HG02981 (cell line): ENCODE results near the gene TRAPPC2.
"Not testable (repeated sequence)": the region's sequence is repeated elsewhere in the genome, so short reads cannot be mapped to it uniquely, and the experiment has no call there.

Source experiments
- ATAC-seq: cut with Tn5 transposase; IDR thresholded peaks from one replicate; pipeline ENCODE4 v1.9.1; 2021; ENCODE audit warnings: mild to moderate bottlenecking, moderate library complexity; ENCODE audit not compliant: unreplicated experiment

Gene TRAPPC2

DNA sequence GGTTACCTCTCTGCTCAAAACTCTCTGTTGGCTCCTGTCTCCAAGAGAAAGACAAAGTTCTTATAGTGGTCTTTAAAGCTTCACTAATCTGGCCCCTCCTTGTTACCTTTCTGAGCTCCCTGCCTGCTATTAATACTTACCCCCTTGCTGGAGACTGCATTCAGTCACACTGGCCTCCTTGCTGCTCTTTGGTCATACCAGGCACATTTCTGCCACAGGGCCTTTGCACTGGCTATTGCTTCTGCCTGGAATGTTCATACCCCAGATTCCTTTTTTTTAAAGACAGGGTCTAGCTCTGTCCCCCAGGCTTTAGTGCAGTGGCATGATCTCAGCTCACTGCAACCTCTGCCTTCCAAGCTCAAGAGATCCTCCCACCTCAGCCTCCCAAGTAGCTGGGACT is 61.4 kb downstream of the TRAPPC2 start:
- no peak for ATAC-seq

DNA sequence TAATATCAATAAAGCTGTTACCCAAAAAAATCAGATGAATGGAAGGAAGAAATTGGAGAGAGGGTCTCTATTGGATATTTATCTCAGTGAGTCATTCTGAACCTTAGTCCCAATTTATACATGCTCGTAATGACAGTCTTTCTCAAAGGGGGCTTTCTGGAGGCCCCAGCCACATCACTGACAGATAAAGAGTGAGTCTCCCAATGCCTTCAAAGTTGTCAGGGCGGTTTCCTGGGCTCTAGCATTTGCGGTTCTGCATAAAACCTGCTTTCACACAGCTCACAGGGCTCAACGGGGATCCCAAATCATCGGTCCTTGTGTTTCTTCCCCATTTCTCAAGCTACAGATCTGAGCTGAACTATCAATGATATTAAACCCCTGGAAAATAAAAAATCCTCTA is 64.2 kb downstream of the TRAPPC2 start:
- ATAC-seq, result no peak

DNA sequence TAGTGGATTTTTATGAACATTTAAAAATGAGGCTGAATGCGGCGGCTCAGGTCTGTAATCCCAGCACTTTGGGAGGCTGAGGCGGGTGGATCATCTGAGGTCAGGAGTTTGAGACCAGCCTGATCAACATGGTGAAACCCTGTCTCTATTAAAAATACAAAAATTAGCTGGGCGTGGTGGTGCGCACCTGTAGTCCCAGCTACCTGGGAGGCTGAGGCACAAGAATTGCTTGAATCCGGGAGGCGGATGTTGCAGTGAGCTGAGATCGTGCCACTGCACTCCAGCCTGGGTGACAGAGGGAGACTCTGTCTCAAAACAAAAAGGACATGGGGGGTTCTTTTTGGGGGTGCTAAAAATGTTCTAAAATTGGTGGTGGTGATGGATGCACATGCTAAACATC is 64.7 kb downstream of the TRAPPC2 start:
- ATAC-seq, result not testable (repeated sequence)

DNA sequence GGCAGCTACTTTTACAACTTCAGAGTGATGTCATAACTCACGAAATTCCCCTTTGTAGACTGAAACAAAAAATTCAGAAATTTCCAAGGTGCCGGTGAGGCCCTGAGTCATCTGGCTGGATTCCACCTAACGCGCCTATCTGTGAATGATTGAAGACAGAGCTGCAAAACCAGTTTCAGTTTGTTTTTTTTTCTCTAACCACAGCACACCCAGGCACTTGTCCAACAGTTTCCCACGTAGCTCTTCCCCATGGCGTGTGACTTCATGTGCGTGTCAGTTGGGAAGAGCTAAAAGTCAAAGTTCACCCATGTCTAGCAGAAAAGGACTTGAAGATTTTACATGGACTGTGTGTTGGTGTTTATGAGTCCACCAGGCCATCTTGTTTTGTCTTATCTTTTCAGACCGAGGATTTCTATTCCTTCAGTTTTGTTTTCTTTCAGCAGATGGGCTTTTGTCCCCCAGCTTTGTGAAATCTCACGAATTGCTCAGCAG is 65.1 kb downstream of the TRAPPC2 start:
- peak; percentile 69 for ATAC-seq

DNA sequence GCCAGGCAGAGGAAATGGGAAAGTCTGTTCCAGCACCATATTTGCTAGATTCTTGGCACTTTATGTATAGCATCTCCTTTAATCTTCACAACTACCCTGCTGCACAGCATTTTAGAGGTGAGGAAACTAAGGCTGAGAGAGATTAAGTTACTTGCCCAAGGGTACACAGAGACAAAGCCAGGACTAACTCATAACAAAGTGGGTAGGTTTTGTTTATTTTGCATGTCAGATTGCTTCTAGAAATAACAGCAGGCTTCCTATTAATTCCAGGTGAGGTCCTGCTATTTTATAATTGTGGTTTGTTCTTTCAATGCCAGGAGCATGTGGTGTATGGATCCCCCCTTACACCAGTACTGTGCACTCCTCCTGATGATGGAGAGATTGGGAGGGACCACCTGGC is 66.5 kb downstream of the TRAPPC2 start:
- no peak for ATAC-seq

DNA sequence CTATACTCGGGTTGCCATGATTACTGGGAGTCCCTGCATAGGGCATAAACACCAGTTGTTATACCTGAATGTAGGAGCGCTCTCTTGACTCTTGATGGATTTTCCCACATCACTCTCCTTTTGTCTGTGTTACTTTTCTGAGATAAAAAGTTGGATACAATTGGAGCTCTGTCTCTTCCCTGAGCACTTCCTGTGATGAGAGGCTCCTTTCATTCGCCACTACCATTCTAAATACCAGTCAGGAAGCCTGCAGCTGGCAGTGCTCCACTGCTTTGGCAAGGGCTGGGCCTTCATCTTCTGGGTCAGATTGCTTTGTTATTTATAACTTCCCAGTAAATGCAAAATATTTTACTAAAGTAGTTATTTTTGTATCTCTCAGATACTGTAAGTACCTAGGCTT is 67.6 kb downstream of the TRAPPC2 start:
- no peak for ATAC-seq

DNA sequence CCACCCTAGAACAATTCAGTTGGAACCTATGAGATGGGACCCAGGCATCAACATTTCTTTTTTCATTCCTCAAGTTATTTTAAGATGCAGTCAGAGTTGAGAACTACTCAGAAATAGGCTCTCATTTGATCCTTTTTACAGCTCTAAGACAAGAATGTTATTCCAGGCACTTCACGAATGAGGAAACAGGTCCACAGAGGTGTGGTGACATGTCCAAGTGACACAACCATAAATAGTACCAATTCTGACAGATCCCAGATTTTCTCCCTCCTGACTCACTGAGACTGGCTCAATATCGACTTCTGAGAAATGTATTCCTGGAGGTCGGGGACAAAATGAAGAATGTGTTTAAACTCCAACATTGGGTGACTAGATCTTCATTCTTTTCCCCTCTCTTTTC is 70.4 kb downstream of the TRAPPC2 start:
- no peak for ATAC-seq

DNA sequence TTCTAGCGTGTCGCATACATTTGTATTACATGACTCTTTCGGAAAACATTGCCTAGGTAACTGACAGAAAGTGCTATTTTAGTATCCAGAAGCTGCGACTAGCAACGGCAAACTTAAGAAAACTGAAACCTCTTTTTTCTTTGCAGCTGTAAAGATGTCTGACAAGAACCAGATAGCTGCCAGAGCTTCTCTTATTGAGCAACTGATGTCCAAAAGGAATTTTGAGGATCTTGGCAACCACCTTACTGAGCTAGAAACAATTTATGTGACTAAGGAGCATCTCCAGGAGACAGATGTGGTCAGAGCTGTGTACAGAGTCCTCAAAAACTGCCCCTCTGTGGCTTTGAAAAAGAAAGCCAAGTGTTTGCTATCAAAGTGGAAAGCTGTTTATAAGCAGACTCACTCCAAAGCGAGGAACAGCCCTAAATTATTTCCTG is 72.0 kb downstream of the TRAPPC2 start:
- ATAC-seq, result no peak
